Activated CD8-positive, alpha-beta memory T cell treated with anti-CD3 and anti-CD28 coated beads for 4 hours (primary cell): ENCODE results near the gene PLA2G4E.
A peak's percentile ranks its signal among the peaks of the same experiment; 100 is the strongest.

Experiments
- DNase-seq, 2 donors: peaks; one replicate each; pipeline ENCODE4 v3.0.0-alpha.2; 2020; ENCODE audit warnings: low read depth in 2 of 2

PLA2G4E gene

GRCh38 chr15:41936155-41936554 lies 84.7 kb downstream of the PLA2G4E start:
- no peak for DNase-seq

- DNase-seq, result no peak
Observed at GRCh38 chr15:41935566-41936020, 85.2 kb downstream of the PLA2G4E start.

GRCh38 chr15:41934843-41935242 lies 86.0 kb downstream of the PLA2G4E start:
- DNase-seq, result peak; percentile 34 to 54

GRCh38 chr15:41933771-41934170 lies 87.1 kb downstream of the PLA2G4E start:
- DNase-seq, result no peak

GRCh38 chr15:41933326-41933725 lies 87.5 kb downstream of the PLA2G4E start:
- DNase-seq, result no peak

- DNase-seq, result no peak
Observed at GRCh38 chr15:41932511-41933289, 88.1 kb downstream of the PLA2G4E start.

GRCh38 chr15:41932101-41932500 lies 88.7 kb downstream of the PLA2G4E start:
- DNase-seq, result no peak
